Tibial nerve (tissue), 4 donors: Measurements from ENCODE around the gene NRXN3.

Experiments used
- CTCF ChIP-seq, 5 experiments: fragments of 200-600 bp in 3 of 5; fragments of 450-650 bp in 2 of 5; sonication (generic) in 3 of 5; IDR thresholded peaks; one replicate each; pipeline ENCODE4 v1.5.1; 2016 to 2019; ENCODE audit warnings: antibody characterized with exemption in 5 of 5, mild to moderate bottlenecking in 3 of 5, moderate library complexity in 2 of 5
- EP300 ChIP-seq, 2 donors: sonication (generic); formaldehyde crosslinking; IDR thresholded peaks; one replicate each; pipeline ENCODE4 v1.6.1; 2017; ENCODE audit warnings: antibody characterized with exemption in 2 of 2, mild to moderate bottlenecking in 1 of 2
- POLR2A ChIP-seq, 2 donors: fragments of 450-650 bp; IDR thresholded peaks; one replicate each; pipeline ENCODE4 v1.6.1; 2017; ENCODE audit warnings: antibody characterized with exemption in 2 of 2, mild to moderate bottlenecking in 2 of 2, moderate library complexity in 2 of 2

- TF ChIP-seq CTCF (IDR thresholded peaks at IDR 0.05) (no peak), EP300 (IDR thresholded peaks at IDR 0.05) (no peak), POLR2A (IDR thresholded peaks at IDR 0.05) (no peak)
These were observed 544.5 kb downstream of the NRXN3 start for GRCh38 chr14:78714711-78715110.
